ENCODE data around the gene CD163. TPM values are rescaled to one million over a fixed set of nuclear protein-coding genes. Genes with fewer than 3 reads are reported as not detected.
"Not testable (repeated sequence)": the region's sequence is repeated elsewhere in the genome, so short reads cannot be mapped to it uniquely, and the experiment has no call there.

The CD163 gene
- not detected in 2 replicates for total RNA-seq

DNA sequence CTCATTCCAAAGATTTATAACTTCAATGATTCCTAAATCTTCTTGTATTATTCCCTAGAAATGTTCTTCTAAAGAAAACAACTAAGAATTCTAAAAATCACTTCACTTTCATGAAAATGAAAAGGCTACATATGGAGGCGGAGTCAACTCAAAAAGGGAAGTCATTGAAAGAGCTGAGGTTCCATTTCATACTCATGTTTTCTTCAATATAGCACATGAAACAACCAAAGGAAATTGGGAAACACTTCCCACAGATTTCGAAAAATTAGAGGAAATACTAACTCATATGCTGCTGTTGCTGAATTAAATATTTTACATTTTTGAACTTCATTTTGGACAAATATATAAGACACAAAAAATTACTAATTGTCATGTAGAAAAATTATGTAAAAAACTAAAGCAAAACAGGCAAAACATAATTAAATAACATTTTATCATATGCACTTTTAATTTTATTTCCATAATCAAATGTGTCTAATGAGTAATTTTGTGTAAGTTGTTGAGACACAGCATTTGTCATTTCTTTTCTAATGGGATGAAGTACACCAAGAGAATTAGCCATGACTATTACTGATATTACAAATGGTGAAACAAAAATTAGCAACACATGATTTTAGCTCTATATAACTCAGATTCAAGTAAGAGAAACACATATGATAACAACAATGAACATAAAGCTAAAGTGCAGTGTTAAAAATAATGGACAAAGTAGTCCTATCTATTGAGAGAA lies at the start of gene CD163:
Gene CD163 (minus strand): TSS at position 92 of the 730 bp plus-strand sequence. CDS start 87 bp downstream, at position 5.
- intact Hi-C loops (cut with micrococcal nuclease): no loop called here

DNA sequence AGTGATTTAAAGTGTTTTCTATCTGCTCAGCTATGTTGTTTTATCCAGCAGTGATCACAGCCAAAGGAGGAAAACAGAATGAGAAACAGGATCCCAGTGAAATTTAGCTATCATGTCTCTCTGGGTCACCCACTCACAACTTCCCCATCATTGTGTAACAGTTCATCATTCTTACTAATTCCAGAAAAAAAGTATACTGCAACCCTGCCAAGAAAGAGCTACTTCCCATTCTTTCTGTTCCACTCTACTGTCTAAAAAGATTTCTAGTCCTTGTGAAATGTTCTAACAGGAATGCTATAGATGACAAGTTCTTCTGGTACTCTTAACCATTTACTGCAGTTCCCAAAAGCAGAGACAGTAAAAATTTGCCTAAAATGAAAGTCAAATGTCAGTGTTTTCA lies 39.2 kb upstream of the CD163 start:
- intact Hi-C loops (cut with micrococcal nuclease): no loop called here

GRCh38 chr12:7542046-7542445 lies 38.5 kb upstream of the CD163 start:
- intact Hi-C loops (cut with micrococcal nuclease): no loop called here

DNA sequence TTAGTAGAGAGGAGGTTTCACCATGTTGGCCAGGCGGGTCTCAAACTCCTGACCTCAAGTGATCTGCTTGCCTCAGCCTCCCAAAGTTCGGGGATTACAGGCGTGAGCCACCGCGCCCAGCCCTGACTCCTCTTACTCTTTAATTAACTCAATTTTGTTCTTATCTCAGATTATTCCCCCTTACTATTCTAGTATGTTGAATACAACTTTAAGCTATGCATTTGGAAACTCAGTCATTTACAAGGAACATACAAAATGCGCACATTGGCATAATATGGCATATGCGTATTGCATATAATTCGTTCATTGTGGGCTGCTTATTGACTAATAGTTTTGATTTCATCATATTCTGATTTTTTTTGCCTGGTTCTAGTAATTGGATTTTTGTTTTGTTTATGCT lies 10.8 kb upstream of the CD163 start:
- intact Hi-C loops (cut with micrococcal nuclease): no loop called here

DNA sequence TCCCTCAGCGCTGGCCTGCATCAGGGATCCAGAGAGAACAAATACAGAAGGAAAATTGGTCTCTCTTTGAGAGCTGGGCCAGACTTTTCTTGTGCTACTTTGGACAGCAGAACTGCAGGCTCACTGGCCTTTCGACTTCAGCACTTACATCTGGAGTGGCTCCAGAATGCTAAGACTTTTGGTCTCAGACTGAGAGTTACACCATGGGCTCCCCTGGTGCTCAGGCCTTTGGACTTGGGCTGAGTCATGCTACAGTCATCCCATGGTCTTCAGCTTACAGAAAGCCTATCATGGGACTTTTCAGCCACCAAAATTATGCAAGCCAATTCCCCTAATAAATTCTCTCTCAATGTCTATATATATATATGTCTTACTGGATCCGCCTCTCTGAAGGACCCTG lies 9.0 kb upstream of the CD163 start:
- intact Hi-C loops (cut with micrococcal nuclease): no loop called here

DNA sequence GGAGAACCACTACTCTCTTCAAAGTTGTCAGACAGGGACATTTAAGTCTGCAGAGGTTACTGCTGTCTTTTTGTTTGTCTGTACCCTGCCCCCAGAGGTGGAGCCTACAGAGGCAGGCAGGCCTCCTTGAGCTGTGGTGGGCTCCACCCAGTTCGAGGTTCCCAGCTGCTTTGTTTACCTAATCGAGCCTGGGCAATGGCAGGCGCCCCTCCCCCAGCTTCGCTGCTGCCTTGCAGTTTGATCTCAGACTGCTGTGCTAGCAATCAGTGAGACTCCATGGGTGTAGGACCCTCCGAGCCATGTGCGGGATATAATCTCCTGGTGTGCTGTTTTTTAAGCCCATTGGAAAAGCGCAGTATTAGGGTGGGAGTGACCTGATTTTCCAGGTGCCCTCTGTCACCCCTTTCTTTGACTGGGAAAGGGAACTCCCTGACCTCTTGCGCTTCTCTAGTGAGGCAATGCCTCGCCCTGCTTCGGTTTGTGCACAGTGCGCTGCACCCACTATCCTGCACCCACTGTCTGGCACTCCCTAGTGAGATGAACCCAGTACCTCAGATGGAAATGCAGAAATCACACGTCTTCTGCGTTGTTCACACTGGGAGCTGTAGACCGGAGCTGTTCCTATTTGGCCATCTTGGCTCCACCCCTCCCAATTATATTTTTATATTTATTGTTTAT lies 6.4 kb upstream of the CD163 start:
- intact Hi-C loops (cut with micrococcal nuclease): not testable (repeated sequence)

DNA sequence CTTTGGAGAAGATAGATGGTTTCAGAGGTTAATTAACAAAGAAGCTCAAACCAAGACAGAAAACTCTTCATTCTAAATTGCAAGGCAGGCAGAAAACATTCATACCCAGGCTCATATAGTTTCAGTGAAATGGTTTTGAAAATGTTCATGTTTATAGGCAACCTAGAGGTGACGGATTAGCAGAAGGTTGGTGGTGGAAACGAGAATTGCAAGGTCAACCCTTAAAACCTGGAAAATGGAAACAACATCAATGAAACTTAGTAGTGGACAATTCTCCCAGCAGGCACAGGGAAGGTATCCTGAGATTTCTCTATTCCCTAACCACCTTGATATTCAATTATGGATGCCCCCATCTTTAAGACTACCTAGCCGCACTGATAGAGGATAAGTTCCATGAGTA lies 965 bp downstream of the CD163 start:
- intact Hi-C loops (cut with micrococcal nuclease): no loop called here

- intact Hi-C loops (cut with micrococcal nuclease): no loop called here
These were observed 2.5 kb downstream of the CD163 start for GRCh38 chr12:7501031-7501588.

- intact Hi-C loops (cut with micrococcal nuclease): no loop called here
These were observed 3.9 kb downstream of the CD163 start for GRCh38 chr12:7499636-7500035.

GRCh38 chr12:7498809-7499208 lies 4.8 kb downstream of the CD163 start:
- intact Hi-C loops (cut with micrococcal nuclease): no loop called here

GRCh38 chr12:7497661-7498060 lies 5.9 kb downstream of the CD163 start:
- intact Hi-C loops (cut with micrococcal nuclease): no loop called here

DNA sequence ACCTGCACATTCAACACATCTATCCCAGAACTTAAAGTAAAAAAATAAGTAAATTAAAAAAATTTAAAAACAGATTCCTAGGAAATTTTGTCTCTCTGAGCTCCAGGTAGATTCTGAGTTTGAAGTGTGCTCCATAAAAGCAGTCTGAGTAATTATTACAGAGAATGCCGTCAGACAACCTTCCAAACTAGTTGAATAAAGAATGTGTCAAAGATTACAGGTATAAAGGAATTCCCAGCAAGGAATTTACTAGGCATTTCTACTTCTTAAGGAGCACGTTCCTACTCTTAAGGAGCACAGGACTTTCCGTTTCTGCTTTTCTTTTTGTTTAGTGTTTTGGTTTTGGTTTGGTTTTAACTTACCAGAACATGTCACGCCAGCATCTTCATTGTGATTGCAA lies 7.1 kb downstream of the CD163 start:
- intact Hi-C loops (cut with micrococcal nuclease): no loop called here

DNA sequence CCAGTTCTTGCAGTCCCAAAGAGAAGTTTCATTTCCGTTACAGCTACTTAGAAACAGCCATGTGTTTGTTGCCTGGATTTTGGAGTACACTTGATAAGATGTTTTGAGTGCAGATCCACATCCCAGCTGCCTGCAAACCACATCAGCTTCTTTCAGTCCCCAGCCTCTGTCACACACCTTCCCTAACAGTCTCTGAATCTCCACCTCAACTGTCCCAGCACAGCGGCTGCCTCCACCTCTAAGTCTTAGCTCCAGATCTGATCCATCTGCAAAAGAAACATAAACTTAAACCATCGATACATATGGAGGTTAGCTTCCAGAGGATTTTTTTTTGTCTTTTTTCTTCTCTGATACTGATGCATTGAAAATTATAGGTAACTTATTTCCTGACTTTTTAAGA lies 8.4 kb downstream of the CD163 start:
- intact Hi-C loops (cut with micrococcal nuclease): no loop called here

GRCh38 chr12:7493006-7493405 lies 10.6 kb downstream of the CD163 start:
- intact Hi-C loops (cut with micrococcal nuclease): no loop called here

GRCh38 chr12:7486512-7486911 lies 17.1 kb downstream of the CD163 start:
- intact Hi-C loops (cut with micrococcal nuclease): no loop called here

DNA sequence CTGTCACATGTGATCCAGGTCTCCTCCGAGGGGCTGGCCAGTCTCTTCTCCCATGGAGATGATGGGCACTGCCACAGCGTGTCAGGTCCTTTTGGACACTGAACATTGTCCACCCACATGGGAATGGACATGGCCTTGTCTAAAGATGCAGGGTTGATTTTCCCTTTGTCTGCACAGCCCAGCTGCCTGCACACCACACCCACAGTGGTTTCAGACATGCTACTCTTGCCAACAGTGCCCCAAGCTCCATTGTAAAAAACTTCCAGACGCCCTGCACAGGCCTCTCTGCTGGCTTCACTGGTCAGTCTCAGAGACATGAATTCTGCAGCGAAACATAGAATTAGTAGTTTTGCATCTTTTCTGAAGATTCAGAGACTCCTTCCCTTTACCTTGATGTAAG lies 18.5 kb downstream of the CD163 start:
- intact Hi-C loops (cut with micrococcal nuclease): no loop called here

DNA sequence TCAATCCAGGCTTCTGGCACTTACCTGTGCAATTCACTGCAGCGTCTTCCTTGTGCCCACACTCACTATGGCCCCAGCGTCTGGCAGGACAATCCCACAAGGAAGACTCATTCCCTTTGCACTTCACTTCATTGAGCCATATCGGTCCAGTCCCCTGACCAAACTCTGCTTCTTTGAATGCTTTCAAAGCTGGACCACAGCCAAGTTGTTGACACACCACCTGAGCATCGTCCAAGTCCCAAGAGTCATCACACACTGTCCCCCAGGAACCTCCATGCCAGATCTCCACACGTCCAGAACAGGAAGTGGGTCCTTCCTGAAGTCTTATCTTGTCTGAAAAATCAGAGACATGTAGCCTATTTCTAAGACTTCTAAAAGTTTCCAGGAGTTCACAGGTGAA lies 20.2 kb downstream of the CD163 start:
- intact Hi-C loops (cut with micrococcal nuclease): no loop called here

- intact Hi-C loops (cut with micrococcal nuclease): no loop called here
These were observed 23.8 kb downstream of the CD163 start for GRCh38 chr12:7479771-7480170.

DNA sequence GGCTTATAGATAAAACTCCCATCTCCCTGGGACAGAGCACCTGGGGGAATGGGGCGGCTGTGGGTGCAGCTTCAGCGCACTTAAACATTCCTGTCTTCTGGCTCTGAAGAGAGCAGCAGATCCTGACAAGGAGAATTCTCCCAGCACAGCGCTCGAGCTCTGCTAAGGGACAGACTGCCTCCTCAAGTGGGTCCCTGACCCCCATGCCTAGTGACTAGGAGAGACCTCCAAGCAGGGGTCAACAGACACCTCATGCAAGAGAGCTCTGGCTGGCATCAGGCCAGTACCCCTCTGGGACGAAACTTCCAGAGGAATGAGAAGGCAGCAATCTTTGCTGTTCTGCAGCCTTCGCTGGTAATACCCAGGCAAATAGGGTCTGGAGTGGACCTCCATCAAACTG lies 31.5 kb downstream of the CD163 start:
- intact Hi-C loops (cut with micrococcal nuclease): no loop called here

DNA sequence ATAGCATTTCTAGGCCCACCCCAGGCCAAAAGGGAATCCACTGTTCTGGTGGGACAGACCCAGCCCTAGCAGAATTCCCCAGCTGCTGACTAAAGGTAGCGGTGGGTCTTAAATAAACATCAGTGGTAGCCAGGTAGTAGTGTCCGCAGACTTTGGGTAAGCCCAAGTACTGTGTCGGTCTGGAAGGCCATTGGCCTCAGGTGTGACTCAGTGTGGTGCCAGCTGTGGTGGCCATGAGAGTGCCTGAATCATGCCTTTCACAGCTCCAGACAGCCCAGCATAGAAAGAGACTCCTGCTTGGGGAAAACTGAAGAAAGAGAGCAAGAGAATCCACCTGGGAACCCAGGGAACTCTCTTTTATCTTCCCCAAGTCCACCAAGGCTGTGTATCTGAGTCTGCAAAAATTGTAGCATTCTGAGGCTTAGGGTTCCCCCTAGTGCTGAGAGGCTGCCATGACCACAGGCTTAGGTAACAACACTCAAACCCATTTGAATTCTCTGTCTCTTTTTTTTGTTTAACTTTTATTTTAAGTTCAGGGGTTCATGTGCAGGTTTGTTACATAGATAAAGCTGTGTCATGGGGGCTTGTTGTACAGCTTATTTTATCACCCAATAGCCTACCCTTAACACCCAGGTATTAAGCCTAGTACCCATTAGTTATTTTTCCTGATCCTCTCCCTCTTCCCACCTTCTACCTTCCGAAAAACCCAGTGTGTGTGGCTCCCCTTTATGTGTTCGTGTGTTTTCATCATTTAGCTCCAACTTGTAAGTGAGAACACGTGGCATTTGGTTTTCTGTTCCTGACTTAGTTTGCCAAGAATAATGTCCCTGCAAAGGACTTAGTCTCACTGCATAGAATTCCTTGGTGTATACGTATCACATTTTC lies 43.0 kb downstream of the CD163 start:
- intact Hi-C loops (cut with micrococcal nuclease): loop anchor here (1.0 kb wide), 4 partner anchors 140 to 318 kb away; no protein-coding TSS in a partner anchor

- intact Hi-C loops (cut with micrococcal nuclease): loop anchor here (1.0 kb wide), 4 partner anchors 140 to 318 kb away; no protein-coding TSS in a partner anchor
These were observed 43.6 kb downstream of the CD163 start for GRCh38 chr12:7459973-7460372.

- intact Hi-C loops (cut with micrococcal nuclease): no loop called here
These were observed 51.8 kb downstream of the CD163 start for GRCh38 chr12:7451756-7452155.

All from T-helper 1 cell treated with Interleukin-12 subunit alpha and Interleukin-12 subunit beta and Interleukin-4 antibody, amounts not matched to agents 30 ng/mL and 1 ng/mL, for 36 hours (primary cell).